Skin epidermis (tissue), 12 donors: Measurements from ENCODE around the gene TP53BP1.

Experiments
- H3K27ac ChIP-seq, 21 experiments: fragments of 200-600 bp; sonication (generic) in 11 of 21; one replicate each; pipeline ENCODE4 v1.5.0; 2020; ENCODE audit warnings: mild to moderate bottlenecking in 3 of 21, inconsistent platforms in 2 of 21, moderate library complexity in 2 of 21
- H3K4me3 ChIP-seq, 7 experiments: fragments of 200-600 bp; sonication (generic) in 2 of 7; one replicate each; pipeline ENCODE4 v1.5.0; 2020; ENCODE audit warnings: inconsistent platforms in 2 of 7, mild to moderate bottlenecking in 2 of 7, moderate library complexity in 1 of 7

Gene TP53BP1

DNA sequence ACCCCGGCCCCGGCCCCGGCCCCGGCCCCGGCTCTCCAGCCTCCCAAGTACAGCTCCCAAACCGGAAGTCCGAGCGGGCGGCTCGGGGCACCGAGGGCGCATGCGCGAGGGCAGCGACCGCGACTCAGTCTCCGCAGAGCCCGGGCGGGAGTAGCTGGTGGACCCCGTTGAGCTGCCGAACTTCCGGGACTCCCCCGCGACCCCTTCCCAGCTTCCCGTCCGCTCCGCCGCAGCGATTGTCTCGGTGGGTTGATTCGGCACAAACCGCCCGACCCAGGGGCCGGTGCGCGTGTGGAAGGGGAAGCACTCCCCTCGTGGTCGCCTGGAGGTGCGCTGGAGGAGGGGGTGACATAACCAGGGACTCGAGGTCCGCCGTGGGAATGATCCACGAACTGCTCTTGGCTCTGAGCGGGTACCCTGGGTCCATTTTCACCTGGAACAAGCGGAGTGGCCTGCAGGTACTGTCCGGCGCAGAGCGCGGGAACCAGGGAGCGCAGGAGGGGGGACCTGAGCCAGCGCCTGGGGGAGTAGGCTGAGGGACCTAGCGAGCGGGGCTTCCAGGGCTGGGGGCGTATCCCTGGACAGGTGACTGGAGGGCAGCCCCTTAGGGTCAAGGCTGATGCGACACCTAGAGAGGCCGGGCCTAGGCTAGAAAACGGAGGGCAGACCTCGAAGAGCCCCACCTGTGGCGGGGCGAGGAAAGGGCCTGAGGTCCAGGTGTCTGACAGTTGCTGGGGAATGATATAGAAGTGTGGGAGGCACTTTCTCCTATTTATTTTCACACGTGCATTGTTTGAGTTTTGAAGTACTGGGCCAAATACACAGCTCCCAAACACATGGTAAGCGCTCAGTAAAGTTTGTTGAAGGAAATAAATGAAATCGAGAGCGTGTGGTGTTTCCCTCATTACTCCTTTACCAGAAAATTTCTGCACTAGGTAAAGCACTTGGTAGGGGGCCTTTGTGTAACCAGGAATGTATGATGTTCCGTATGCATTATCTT, 121.7 kb downstream of the TP53BP1 start, which contains the start of the genes TUBGCP4 and ZSCAN29:
Gene TUBGCP4 (plus strand): TSS at position 127 of the 1,000 bp plus-strand sequence. CDS start 254 bp downstream, at position 381.
Gene ZSCAN29 (minus strand): TSS at position 69 of the 1,000 bp plus-strand sequence. CDS start 1,130 bp downstream, outside the sequence.
- peak within 1 kb of the TSS; percentile 40 to 90 (median 81) for H3K27ac ChIP-seq
- peak within 1 kb of the TSS; percentile 60 to 77 (median 70) for H3K4me3 ChIP-seq

DNA sequence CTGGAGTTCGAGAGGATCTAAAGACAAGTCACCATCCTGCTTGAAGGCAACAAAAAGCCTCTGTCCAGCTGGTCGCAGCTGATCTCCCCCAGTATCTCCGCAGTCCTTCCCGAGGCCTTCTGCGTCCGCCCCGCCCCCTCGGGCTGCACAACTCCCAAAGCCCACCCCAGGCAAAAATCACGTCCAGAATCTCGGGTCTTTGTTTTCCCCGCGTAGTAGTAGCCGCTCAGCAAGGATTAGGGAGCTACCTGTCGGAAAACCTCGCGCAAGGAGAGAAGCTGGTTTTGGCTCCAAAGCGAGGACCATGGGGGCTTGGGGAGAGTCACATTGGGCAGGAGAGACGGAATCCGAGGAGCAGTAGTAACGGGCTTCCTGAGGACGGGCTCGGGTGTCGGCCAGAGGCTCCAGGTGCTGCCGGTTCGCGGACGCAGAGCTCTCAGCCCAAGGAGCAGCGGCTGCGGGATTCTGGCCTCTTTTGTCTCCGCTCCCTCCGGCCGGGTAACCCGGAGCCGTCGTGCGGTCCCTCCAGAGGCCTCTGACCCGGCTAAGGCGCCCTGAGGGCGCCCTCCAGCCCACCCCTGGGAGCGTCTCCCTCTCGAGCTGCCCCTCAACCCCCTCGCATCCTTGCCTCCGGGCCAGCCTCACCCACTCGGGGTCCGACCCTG, 122.5 kb downstream of the TP53BP1 start:
- peak overlapping the region; percentile 40 to 90 (median 81) for H3K27ac ChIP-seq
- H3K4me3 ChIP-seq = peak overlapping the region; percentile 60 to 77 (median 70)

DNA sequence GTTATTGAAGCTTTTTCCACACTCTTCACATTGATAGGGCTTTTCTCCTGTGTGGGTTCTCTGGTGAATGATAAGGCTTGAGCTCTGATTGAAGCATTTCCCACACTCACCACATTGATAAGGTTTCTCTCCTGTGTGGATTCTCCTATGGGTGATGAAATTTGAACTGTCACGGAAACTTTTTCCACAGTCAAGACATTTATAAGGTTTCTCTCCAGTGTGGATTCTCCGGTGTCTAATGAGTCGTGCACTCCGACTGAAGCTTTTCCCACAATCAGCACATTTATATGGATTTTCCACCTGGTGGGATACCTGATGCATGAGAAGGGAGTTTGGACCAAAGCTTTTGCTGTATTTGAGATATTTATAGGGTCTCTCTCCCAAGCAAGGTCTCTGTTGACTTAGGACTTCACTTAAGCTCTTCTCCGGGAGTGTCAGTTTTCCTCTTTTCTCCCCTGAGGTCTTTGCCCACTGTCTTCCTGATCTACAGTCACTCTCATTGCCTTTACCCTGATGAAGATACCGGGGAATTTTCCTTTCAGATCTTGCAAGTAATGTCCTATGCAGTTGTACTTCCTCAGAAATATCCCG, 131.5 kb downstream of the TP53BP1 start:
- no peak overlapping the region for H3K27ac ChIP-seq
- H3K4me3 ChIP-seq = no peak overlapping the region

DNA sequence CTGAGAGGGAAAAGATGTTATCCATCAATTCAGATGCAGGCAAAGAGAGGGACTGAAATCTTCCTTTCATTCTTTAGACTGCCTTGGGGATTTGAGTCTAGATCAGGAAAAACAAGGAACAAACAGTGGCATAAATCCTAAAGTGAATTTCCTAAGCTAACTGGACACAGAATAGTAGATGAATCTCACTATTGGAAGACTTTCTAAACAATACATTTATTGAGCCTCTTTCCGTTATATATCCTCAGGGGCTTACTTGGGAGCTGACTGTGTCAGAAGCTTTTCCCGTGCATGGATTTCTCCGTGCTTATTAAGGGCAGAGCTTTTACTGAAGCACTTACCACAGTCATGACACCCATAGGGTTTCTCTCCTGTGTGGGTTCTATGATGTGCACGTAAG, 132.1 kb downstream of the TP53BP1 start:
- H3K27ac ChIP-seq = no peak overlapping the region
- H3K4me3 ChIP-seq = no peak overlapping the region
